HUES48 (cell line): Measurements from ENCODE around the gene SCGB3A1.

Experiments
- H3K27ac ChIP-seq: one replicate; pipeline ENCODE4 v1.7.0; 2013; ENCODE audit warnings: low read depth, low read length, inconsistent platforms
- H3K27me3 ChIP-seq: 2 replicates; pipeline ENCODE4 v1.6.1; 2013; ENCODE audit warnings: mild to moderate bottlenecking, low read length; ENCODE audit not compliant: control insufficient read depth, insufficient read depth
- H3K36me3 ChIP-seq: 2 replicates; pipeline ENCODE4 v1.6.1; 2013; ENCODE audit warnings: low read length; ENCODE audit not compliant: control insufficient read depth, insufficient read depth
- H3K4me1 ChIP-seq: 2 replicates; pipeline ENCODE4 v1.6.1; 2013; ENCODE audit warnings: mild to moderate bottlenecking, low read length; ENCODE audit not compliant: control insufficient read depth, insufficient read depth
- H3K4me3 ChIP-seq: 2 replicates; pipeline ENCODE4 v1.5.1; 2013; ENCODE audit warnings: mild to moderate bottlenecking, low read depth, low read length
- H3K9ac ChIP-seq: 2 replicates; pipeline ENCODE4 v1.6.1; 2013; ENCODE audit warnings: mild to moderate bottlenecking, low read depth, low read length, moderate library complexity
- H3K9me3 ChIP-seq: 2 replicates; pipeline ENCODE4 v1.6.1; 2013; ENCODE audit warnings: low read length; ENCODE audit not compliant: control insufficient read depth, insufficient read depth

SCGB3A1 gene

GRCh38 chr5:180602481-180603075 lies 11.3 kb upstream of the SCGB3A1 start:
- H3K4me1 ChIP-seq, result no peaks in the 10 kb centered on the region
- H3K4me3 ChIP-seq, result no peak overlapping the region
- H3K9ac ChIP-seq, result no peak overlapping the region
- H3K9me3 ChIP-seq, result no peaks in the 10 kb centered on the region
- H3K36me3 ChIP-seq, result no peaks in the 10 kb centered on the region
- no peak overlapping the region for H3K27ac ChIP-seq
- H3K27me3 ChIP-seq, result no peaks in the 10 kb centered on the region

DNA sequence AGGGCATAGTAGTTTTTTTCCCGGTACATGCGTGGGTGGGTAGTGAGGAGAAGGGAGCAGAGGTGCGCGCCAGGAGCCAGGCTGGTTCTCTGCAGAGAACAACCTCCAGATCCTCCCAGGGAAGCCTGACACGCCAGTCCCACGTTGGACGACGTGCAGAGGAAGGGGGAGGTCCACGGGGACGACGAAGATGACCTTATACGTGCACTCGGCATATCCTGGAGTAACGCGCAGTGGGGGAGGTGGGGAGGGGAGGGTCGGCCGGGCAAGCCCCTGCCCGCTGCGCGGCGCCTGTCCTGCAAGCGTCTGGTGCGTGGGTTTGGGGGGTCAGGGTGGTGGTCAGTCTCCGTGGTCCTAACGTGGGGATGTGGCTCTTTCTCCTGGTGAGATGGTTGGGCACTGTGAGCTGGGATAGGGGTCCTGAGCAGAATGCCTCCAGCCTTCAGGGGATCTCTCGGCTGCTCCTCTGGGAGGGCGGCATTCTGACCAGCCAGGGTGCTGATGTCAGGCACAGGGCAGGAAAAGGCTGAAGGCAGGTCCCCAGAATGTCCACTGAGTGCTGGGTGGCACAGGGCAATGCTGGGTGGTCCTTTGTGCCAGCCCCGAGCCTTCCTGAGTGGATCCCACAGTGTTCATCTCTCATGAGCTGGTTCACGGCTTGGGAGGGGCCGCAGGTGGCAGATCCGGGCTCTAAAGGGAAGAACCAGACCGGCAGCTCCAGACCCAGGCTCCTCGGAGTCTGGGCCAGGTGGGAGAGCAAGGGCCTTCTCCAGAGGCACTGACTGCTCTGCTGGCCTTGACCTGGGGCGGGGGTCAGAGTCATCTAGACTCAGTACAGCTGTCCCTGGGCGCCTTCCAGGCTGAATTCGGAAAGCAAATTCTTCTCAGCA lies 10.5 kb upstream of the SCGB3A1 start:
- H3K9me3 ChIP-seq, result no peaks in the 10 kb centered on the region
- H3K27me3 ChIP-seq, result no peaks in the 10 kb centered on the region
- no peak overlapping the region for H3K27ac ChIP-seq
- H3K9ac ChIP-seq, result no peak overlapping the region
- no peaks in the 10 kb centered on the region for H3K4me1 ChIP-seq
- H3K4me3 ChIP-seq, result no peak overlapping the region
- H3K36me3 ChIP-seq, result no peaks in the 10 kb centered on the region

DNA sequence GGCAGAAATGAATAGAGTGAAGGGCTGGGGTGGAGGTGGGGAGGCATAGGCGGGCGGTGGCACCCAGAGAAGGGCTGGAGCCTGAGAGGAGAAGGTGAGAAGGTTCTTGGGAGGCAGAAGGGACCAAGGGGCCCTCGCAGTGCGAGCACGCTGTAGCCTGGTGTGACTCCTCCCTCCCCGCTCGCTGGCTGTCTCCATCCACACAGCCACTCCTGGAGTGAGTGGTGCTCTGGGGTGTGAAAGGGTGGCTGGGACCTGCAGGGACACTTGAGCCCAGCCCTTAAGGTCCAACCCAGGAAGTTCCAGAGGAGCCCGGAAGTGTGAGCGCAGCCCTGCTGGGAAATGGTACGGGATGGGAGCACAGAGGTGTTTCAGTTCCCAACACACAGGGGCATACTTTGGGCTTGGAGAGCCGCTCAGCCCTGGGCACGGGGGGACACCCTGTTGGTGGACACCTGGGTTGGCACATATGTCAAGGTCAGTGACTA lies 9.3 kb upstream of the SCGB3A1 start:
- H3K36me3 ChIP-seq, result no peaks in the 10 kb centered on the region
- no peak overlapping the region for H3K27ac ChIP-seq
- no peak overlapping the region for H3K9ac ChIP-seq
- no peaks in the 10 kb centered on the region for H3K27me3 ChIP-seq
- no peaks in the 10 kb centered on the region for H3K9me3 ChIP-seq
- no peak overlapping the region for H3K4me3 ChIP-seq
- H3K4me1 ChIP-seq, result no peaks in the 10 kb centered on the region

DNA sequence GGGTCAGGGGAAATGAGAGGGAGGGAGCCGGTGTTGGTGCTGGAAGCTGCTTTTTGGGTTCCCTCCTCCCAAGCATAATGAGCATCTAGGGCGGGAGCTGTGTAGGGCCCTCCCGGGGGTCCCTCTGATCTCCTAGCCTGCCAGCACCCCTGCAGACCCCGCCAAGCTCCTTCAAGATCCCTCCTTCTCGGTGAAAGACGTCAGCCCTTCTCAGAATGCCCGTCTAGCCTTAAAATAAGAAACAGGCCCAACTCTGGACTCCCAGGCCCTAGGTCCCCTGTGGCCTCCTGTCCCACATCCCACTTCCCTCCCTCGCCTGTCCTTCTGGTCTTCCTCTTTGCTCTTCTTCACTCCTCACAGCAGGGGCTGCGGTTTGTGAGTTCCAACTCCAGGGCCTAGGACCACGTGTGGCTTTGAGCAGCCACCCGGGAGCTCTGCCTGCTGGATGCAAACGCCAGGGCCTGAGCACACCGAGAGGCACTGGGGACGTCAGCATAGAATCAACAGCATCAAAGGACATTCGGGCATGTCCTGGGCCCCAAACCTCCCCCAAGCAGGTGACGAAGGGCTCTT lies 8.8 kb upstream of the SCGB3A1 start:
- Histone ChIP-seq H3K27me3 (no peaks in the 10 kb centered on the region), H3K9me3 (no peaks in the 10 kb centered on the region), H3K27ac (no peak overlapping the region), H3K36me3 (no peaks in the 10 kb centered on the region), H3K4me1 (no peaks in the 10 kb centered on the region), H3K4me3 (no peak overlapping the region), H3K9ac (no peak overlapping the region)

- Histone ChIP-seq H3K4me1 (no peaks in the 10 kb centered on the region), H3K27ac (no peak overlapping the region), H3K27me3 (no peaks in the 10 kb centered on the region), H3K4me3 (no peak overlapping the region), H3K9ac (no peak overlapping the region), H3K9me3 (no peaks in the 10 kb centered on the region), H3K36me3 (no peaks in the 10 kb centered on the region)
These were observed 8.3 kb upstream of the SCGB3A1 start for GRCh38 chr5:180599590-180599914.

DNA sequence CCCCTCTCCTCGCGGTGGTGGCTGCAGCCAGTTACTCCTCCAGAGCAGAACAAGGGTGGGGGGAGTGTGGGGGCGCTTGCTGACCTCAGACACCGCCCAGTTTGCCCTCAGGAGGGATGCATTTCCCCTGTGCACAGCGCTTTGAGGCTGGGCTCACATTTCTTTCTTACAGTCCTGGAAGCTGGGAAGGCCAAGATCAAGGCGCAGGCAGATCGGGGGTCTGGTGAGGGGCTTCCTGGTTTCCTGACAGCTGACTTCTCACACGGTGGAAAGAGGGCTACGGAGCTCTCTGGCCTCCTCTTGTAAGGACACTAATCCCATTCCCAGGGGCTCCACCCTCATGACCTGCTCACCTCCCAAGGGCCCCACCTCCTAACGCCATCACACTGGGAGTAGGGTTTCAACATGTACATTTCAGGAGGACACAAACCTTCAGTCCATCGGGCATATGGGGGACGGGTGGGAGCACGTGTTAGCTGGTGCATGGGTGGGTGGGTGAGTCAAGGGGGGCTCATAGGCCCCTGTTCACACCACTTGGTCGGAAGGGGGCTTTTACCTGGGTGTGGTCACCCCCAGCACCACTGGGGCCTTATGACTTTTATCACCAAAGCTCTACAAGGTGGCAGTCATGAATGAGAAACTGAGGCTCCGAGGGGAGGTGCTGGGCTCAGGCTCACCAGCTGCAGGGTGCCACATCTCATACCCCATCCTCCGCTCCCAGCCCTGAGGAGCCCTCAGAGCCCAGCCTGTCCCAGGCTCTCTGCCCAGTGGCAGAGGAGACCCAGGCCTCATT lies 7.7 kb upstream of the SCGB3A1 start:
- H3K9ac ChIP-seq, result no peak overlapping the region
- no peaks in the 10 kb centered on the region for H3K4me1 ChIP-seq
- H3K36me3 ChIP-seq, result no peaks in the 10 kb centered on the region
- no peaks in the 10 kb centered on the region for H3K27me3 ChIP-seq
- H3K4me3 ChIP-seq, result no peak overlapping the region
- H3K27ac ChIP-seq, result no peak overlapping the region
- H3K9me3 ChIP-seq, result no peaks in the 10 kb centered on the region

- no peaks in the 10 kb centered on the region for H3K4me1 ChIP-seq
- no peak overlapping the region for H3K9ac ChIP-seq
- H3K36me3 ChIP-seq, result no peaks in the 10 kb centered on the region
- H3K27me3 ChIP-seq, result peaks cover 6% of the 10 kb centered on the region
- no peak overlapping the region for H3K27ac ChIP-seq
- no peak overlapping the region for H3K4me3 ChIP-seq
- H3K9me3 ChIP-seq, result no peaks in the 10 kb centered on the region
These were observed 7.0 kb upstream of the SCGB3A1 start for GRCh38 chr5:180598316-180598701.

DNA sequence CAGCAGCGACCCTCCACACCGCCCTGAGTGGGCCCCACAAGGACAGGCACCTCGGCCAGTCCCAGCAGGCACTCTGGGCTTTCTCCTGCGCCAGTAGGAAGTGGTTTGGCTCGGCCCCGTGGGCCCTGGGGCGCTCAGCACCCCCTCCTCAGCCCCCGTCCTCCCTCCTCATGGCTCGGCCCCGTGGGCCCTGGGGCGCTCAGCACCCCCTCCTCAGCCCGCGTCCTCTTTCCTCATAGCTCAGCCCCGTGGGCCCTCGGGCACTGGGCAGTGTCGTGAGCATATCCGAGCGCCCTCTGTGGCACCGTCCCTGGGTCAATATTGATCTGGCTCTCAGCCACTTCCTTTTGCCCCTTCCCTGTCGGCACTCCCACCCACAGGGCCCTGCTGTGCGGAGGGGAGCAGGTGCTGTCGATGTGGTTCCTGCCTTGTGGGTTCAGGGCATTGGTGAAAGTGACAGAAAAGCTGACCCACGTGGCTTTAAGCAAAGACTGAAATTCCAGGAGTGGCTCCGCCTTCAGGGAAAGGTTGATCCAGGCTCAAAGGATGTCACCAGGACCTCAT lies 5.5 kb upstream of the SCGB3A1 start:
- peaks cover 21% of the 10 kb centered on the region for H3K27me3 ChIP-seq
- H3K9me3 ChIP-seq, result no peaks in the 10 kb centered on the region
- no peaks in the 10 kb centered on the region for H3K36me3 ChIP-seq
- no peak overlapping the region for H3K9ac ChIP-seq
- H3K4me1 ChIP-seq, result no peaks in the 10 kb centered on the region
- H3K27ac ChIP-seq, result no peak overlapping the region
- no peak overlapping the region for H3K4me3 ChIP-seq

- no peak overlapping the region for H3K4me3 ChIP-seq
These were observed 4.9 kb upstream of the SCGB3A1 start for GRCh38 chr5:180596115-180596667.

GRCh38 chr5:180595381-180596114 lies 4.2 kb upstream of the SCGB3A1 start:
- H3K27me3 ChIP-seq, result peaks cover 33% of the 10 kb centered on the region
- no peak overlapping the region for H3K27ac ChIP-seq
- H3K36me3 ChIP-seq, result no peaks in the 10 kb centered on the region
- no peaks in the 10 kb centered on the region for H3K4me1 ChIP-seq
- no peak overlapping the region for H3K9ac ChIP-seq
- H3K4me3 ChIP-seq, result no peak overlapping the region
- H3K9me3 ChIP-seq, result no peaks in the 10 kb centered on the region

More at GRCh38 chr5:180596115-180596667, 4.9 kb upstream of the SCGB3A1 start:
- Histone ChIP-seq H3K9ac (no peak overlapping the region), H3K36me3 (no peaks in the 10 kb centered on the region), H3K4me1 (no peaks in the 10 kb centered on the region), H3K27me3 (peaks cover 27% of the 10 kb centered on the region), H3K9me3 (no peaks in the 10 kb centered on the region), H3K27ac (no peak overlapping the region)
